NCI-H446 treated with DMSO at 0.1 percent for 48 hours (cell line): ENCODE results near the gene BTNL2.
"Not testable (repeated sequence)": the region's sequence is repeated elsewhere in the genome, so short reads cannot be mapped to it uniquely, and the experiment has no call there.

Experiments
- DNase-seq: peaks from one replicate; lab custom pipeline; 2025; lab: John Stamatoyannopoulos, UW

BTNL2 gene

GRCh38 chr6:32367644-32368043, 39.3 kb downstream of the BTNL2 start:
- DNase-seq, result no peak

DNA sequence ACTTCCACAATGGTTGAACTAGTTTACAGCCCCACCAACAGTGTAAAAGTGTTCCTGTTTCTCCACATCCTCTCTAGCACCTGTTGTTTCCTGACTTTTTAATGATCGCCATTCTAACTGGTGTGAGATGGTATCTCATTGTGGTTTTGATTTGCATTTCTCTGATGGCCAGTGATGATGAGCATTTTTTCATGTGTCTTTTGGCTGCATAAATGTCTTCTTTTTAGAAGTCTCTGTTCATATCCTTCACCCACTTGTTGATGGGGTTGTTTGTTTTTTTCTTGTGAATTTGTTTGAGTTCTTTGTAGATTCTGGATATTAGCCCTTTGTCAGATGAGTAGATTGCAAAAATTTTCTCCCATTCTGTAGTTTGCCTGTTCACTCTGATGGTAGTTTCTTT, 47.8 kb downstream of the BTNL2 start:
- DNase-seq, result not testable (repeated sequence)

GRCh38 chr6:32358548-32358947, 48.4 kb downstream of the BTNL2 start:
- DNase-seq, result not testable (repeated sequence)

- no peak for DNase-seq
These were observed 52.0 kb downstream of the BTNL2 start for GRCh38 chr6:32355018-32355417.

DNA sequence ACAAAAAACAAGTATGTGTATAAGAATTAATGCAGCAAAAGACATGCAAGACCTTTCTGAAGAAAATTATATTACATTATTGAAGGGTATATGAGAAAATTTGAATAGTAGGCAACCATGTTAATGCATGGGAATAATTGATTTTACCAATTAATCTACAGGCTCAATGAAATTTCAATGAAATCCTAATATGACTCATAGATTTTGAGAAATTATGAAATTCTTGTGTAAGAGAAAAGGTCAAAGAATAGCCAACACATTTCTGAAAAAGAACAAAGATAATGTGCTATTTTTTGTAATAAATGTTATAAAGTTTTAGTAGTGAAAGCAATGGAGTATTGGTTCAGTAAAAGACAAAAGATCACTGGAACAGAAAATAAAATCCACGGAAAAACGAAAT, 53.6 kb downstream of the BTNL2 start:
- no peak for DNase-seq
